ENCODE data around the gene TMX3. TPM values are rescaled to one million over a fixed set of nuclear protein-coding genes. Genes with fewer than 3 reads are reported as not detected.
A peak's percentile ranks its signal among the peaks of the same experiment; 100 is the strongest.

TMX3 gene
- total RNA-seq: 10 to 100 TPM; 12.8 to 21.7 (median 15.6) TPM
- polyA plus RNA-seq: 10 to 100 TPM; 11.1 to 25.5 TPM

GRCh38 chr18:68714712-68715496 lies at the start of gene TMX3:
Gene TMX3 (minus strand): TSS chr18:68715108. CDS start chr18:68714981, 127 bp downstream.
- 0% methylated on average over 64 to 70 of the region's 70 CpGs for WGBS, 2 donors
- Histone ChIP-seq H3K4me1 (peaks cover 0 to 17% (median 15%) of the 10 kb centered on the region in 3 donors), H3K9me3 (no peaks in the 10 kb centered on the region), H3K4me3 (peak within 1 kb of the TSS; percentile 72 to 97 (median 92)), H3K27ac (peak within 1 kb of the TSS; percentile 30 to 70 (median 58)), H3K27me3 (no peaks in the 10 kb centered on the region), H3K36me3 (peaks cover 0 to 7% (median 0%) of the 10 kb centered on the region in 3 donors)
- no peak for FAIRE-seq
- TF ChIP-seq CTCF (IDR thresholded peaks at IDR 0.05): no peak
- ATAC-seq: peak; percentile 99 to 100 (median 100)
- intact Hi-C loops (cut with DNase I): no loop called here
- peak; percentile 87 to 96 (median 90) for DNase-seq

- Histone ChIP-seq H3K9me3 (no peaks in the 10 kb centered on the region), H3K4me1 (no peaks in the 10 kb centered on the region), H3K27me3 (no peaks in the 10 kb centered on the region), H3K4me3 (no peak overlapping the region), H3K27ac (no peak overlapping the region), H3K36me3 (no peaks in the 10 kb centered on the region)
- WGBS, 2 donors: 61 to 86% methylated on average over 2 of the region's 2 CpGs
- DNase-seq (no peak), ATAC-seq (no peak), FAIRE-seq (no peak)
- intact Hi-C loops (cut with DNase I): no loop called here
- no peak for TF ChIP-seq CTCF (IDR thresholded peaks at IDR 0.05)
Measured at GRCh38 chr18:68764016-68764415, 49.1 kb upstream of the TMX3 start.

- Histone ChIP-seq H3K27me3 (no peaks in the 10 kb centered on the region), H3K36me3 (no peaks in the 10 kb centered on the region), H3K27ac (no peak overlapping the region), H3K4me1 (no peaks in the 10 kb centered on the region), H3K4me3 (no peak overlapping the region), H3K9me3 (no peaks in the 10 kb centered on the region)
- intact Hi-C loops (cut with DNase I): no loop called here
- ATAC-seq (no peak), DNase-seq (no peak), FAIRE-seq (no peak)
- TF ChIP-seq CTCF (IDR thresholded peaks at IDR 0.05): no peak
- 68 to 81% methylated on average over 2 of the region's 2 CpGs for WGBS, 2 donors
Measured at GRCh38 chr18:68763083-68763482, 48.2 kb upstream of the TMX3 start.

- no peaks in the 10 kb centered on the region for H3K9me3 ChIP-seq
- H3K4me3 ChIP-seq: no peak overlapping the region
- intact Hi-C loops (cut with DNase I): no loop called here
- TF ChIP-seq CTCF (IDR thresholded peaks at IDR 0.05): no peak
- H3K27ac ChIP-seq: no peak overlapping the region
- no peak for DNase-seq
- no peaks in the 10 kb centered on the region for H3K4me1 ChIP-seq
- WGBS, 2 donors: 67 to 81% methylated on average over 2 of the region's 2 CpGs
- H3K36me3 ChIP-seq: no peaks in the 10 kb centered on the region
- ATAC-seq: no peak
- no peaks in the 10 kb centered on the region for H3K27me3 ChIP-seq
- FAIRE-seq: no peak
Measured at GRCh38 chr18:68759308-68759707, 44.4 kb upstream of the TMX3 start.

- no peak for TF ChIP-seq CTCF (IDR thresholded peaks at IDR 0.05)
- FAIRE-seq (no peak), DNase-seq (no peak), ATAC-seq (no peak)
- no peak overlapping the region for H3K4me3 ChIP-seq
- H3K27me3 ChIP-seq: no peaks in the 10 kb centered on the region
- no peak overlapping the region for H3K27ac ChIP-seq
- intact Hi-C loops (cut with DNase I): no loop called here
- 73 to 86% methylated on average over 1 of the region's 1 CpG for whole genome bisulfite sequencing, 2 donors
- H3K4me1 ChIP-seq: no peaks in the 10 kb centered on the region
- no peaks in the 10 kb centered on the region for H3K36me3 ChIP-seq
- no peaks in the 10 kb centered on the region for H3K9me3 ChIP-seq
Measured at GRCh38 chr18:68757126-68757525, 42.2 kb upstream of the TMX3 start.
